ELR (cell line): ENCODE data around the gene PIGS.
A peak's percentile ranks its signal among the peaks of the same experiment; 100 is the strongest.
"Not testable (repeated sequence)": the region's sequence is repeated elsewhere in the genome, so short reads cannot be mapped to it uniquely, and the experiment has no call there.

Experiments
- DNase-seq: peaks from one replicate; pipeline ENCODE4 v3.0.0-alpha.2; 2015; ENCODE audit warnings: low read depth

PIGS gene

DNA sequence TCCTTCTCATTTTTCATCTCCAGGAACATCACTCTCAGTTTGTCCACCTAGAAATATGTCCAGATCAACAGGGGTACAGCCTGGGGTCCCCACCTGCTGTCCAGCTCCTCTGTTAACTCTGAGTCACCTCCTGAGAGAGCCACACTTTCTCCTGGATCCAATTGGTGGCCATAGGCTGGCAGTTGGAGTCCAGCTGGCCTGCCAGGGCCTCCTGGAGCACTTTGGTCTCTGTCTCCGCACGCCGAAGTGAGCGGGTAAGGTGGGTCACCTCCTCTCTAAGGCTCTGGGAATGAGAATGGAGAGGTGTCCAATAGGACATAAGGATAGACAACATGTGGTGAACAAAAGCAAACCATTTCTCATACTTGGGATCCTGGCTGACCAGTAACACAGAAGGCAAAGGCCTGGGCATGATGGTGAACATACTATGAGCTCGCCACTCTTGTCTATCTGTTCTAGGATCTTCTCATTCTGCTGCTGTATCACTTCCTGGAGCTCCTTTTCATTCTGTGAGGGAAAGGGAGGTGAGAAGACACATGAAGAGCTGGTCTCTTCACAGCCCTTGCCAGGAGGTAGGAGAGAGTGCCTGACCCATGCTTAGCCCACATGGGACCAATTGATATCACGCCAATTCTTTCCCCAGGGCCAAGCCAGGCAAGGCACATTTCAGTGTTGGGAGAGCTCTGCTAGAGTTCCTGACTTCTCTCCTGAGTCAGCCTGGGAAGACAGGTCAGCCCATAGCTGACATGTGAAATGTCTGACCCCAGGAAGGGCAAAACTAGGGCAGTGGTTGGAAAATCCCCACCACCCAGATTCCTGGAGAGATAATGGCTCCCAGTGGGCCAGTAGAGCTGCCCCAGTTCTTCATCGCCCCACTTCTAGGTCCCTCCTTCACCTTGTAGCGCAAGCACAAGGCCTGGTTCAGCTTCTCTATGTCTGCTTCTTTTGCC is 7.2 kb upstream of the PIGS start:
- DNase-seq = no peak

DNA sequence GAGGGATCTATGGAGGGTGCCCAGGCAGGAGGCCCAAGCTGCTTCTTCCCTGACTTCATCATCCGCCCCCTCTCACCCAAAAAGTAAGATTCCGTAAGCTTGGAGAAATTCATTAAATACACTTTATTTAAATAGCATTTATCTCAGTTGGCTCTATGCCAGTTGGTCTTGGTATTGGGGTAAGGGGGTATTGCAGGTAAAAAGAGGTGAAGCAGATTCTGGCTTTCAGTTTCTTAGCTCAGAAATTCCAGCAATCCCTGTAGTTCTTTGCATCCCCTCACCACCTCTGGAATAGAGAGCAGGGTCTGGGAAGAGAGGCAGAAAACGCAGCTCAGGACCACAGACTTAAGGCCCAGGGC is 6.1 kb upstream of the PIGS start:
- DNase-seq = no peak

DNA sequence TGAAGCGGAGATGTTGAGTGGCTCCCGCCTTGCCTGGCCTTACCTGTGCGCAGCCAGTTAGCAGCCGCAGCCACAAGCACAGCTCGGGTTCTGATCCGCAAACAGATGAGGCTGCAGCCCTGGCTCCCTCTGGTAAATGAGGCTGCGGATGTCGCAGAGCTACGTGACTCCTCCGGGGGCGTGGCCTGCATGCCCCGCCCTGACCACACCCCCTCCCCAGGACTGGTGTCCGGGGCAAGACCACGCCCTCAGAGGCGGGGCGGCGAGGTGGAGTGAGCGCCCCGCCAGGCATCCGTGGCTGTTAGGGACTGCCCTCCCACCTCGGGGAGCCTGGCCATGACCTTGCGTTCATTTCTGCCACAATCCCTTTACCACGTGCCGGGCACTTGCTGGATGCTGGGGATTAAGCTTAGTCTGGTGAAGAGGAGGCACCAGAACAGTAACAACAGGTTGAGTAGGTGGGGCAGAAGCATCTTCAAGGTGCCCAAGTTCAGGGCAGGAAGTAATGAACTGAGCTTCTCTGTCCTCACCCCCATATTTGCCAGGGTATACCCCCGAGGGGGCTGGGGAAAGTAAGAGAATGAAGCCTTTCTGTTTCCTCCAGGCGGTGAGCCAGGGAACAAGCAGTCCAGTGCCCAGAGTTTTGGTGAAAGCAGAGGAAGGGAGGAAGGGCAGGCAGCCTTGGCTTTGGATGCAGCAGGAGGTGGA is 5.6 kb upstream of the PIGS start, which contains the start of gene ALDOC:
Gene ALDOC, minus strand, starts transcription at position 138 of the 708 bp plus-strand sequence. CDS start 1,363 bp downstream, outside the sequence.
- peak; percentile 94 for DNase-seq

DNA sequence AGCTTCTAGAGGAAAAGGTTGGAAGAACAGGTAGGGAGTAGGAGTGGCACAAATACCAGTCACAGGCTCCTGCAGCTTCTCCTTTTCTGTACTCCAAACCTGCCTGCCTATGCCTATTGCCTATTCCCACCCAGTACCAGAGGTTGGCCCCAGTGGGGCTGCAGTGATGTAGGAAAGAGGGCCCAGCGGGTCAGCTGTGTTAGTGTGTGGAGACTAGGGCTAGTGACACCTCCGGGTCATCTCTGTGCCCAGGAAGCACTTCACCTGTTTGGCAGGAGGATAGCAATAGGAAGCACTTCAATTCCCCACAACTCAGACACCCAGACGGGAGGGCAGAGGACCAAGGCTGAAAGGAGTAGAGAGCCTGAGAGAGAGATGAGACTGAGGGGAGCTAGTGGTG is 4.7 kb upstream of the PIGS start:
- DNase-seq = not testable (repeated sequence)

DNA sequence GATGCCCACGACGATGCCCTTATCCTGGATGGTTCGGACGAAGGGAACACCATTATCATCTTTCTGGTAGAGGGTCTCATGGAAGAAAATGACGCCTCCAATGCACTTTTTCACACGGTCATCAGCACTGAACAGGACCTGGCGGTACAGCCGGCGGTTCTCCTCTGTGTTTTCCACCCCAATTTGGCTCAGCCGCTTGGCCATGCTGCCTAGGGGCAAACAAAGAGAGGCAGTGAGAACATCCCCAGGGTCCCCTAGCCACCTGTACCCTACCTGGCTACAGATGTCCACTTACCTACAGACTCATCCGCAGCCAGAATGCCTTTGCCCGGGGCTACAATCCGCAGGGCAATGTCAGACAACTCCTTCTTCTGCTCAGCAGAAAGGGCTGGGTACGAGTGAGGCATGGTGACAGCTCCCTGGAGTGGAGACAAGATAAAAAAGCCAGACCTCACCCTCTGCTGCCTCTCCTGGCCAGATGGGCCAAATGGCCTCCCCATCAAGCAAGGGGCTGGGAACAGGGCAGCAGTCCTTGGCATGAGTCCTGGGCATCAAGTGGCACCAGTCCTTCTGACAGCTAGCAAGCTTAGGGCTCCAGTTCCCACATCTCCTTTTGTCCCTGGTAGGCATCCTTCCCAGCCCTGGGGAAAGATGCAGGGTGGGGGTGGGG is 3.9 kb upstream of the PIGS start:
- no peak for DNase-seq

DNA sequence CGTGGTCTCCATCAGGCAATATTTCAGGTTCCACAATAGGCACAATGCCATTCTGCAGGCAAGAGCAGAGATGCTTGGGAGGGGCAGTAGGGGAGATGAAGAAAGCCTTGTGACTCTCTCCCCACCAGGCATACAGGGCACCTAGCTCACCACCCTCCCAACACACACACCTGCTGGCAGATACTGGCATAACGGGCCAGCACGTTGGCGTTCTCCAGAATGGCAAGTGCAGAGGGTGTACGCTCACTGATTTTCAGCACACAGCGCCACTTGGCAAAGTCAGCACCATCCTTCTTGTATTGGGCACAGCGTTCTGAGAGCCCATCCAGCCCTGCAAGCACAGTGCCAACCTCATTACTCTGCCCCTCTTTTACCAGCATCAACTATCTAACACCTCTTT is 3.2 kb upstream of the PIGS start:
- DNase-seq = no peak

DNA sequence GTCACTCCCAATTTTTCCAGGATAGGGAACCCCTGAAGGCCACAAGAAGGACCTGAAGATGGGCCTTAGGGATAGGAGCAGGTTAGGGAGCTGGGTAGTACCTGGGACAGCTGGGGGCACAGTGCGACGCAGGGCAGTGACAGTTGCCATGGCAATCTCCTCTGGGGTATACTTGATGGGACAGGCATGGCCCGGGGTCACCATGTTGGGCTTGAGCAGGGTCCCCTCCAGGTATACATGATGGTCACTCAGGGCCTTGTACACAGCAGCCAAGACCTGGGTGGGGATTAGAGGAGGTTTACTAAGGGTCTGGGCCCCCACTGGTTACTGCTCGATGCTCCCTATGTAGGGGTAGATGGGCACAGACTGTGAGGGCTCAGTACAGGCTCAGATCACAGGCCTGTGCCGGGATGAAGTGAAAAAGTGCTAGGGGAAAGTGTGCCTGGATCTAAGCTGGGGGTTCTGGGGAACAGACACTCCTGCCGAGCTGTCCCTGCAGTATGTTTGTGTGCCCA is 2.7 kb upstream of the PIGS start:
- no peak for DNase-seq

DNA sequence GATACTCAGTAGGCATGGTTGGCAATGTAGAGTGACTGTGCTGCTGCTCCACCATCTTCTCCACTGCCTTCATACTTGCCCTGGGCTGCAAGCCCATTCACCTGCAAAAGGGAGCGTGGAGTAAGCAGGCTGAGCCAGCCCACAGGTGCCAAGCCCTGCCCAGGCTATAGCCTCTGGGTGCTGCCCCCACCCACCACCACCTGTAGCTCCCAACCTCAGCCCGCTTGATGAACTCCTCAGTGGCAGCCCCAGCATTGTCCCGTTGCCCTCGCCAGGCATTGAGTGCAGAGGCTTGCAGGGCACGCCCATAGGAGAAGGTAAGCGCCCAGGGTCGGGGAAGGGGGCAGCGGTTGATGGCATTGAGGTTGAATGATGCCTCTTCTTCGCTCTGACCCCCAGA is 2.2 kb upstream of the PIGS start:
- no peak for DNase-seq

DNA sequence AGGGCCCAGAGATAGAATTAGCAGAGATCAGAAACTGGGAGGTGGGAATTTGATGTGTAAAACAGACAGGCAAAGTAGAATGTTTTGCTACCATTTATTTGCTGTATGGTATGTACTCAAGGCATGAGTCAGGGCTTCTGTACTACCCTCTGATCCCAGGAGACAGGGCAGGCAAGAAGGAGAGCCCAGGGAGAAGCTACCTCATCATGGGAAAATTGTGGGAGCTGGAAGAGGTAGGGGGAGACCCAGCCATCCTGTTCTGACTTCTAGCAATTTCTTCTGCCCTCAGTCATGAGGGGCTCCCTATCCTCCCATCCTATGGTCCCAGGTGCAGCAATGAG is 1.7 kb upstream of the PIGS start:
- no peak for DNase-seq

DNA sequence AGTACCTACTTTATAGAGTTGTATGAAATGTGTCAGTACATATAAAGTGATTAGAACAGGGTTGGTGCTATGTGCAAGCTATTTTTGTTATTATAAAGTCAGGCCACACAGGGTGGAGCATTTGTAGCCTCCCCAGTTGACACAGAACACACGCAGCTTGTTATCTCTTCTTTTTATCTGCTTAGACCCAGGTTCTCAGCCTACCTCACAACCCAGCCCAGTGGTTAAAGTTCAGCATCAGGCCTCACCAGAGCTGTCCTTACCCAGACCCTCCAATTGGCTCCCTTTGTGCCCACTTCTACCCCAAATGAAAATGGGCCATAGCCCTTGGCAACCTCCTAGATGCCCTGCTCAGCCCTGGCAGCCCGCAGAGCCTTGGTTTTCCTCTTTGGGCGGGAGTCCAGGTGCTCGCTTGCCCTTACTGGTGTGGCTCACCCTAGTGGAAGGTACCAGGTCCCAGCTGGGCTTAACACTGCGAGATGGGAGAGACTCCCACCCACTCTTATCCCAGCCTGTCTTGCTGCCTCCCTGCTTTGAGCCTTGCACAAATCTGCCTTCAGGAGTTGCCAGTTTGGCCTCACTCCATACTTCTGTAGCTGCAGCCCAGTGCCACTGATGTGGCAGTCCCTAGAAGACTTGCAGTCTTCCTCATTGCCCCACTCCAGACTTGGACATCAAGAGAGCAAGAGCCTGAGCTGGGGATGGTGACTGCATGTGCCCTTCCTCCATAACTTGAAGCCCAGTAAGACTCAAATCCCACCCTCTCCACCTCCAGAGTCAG is 1.1 kb upstream of the PIGS start:
- DNase-seq = no peak

DNA sequence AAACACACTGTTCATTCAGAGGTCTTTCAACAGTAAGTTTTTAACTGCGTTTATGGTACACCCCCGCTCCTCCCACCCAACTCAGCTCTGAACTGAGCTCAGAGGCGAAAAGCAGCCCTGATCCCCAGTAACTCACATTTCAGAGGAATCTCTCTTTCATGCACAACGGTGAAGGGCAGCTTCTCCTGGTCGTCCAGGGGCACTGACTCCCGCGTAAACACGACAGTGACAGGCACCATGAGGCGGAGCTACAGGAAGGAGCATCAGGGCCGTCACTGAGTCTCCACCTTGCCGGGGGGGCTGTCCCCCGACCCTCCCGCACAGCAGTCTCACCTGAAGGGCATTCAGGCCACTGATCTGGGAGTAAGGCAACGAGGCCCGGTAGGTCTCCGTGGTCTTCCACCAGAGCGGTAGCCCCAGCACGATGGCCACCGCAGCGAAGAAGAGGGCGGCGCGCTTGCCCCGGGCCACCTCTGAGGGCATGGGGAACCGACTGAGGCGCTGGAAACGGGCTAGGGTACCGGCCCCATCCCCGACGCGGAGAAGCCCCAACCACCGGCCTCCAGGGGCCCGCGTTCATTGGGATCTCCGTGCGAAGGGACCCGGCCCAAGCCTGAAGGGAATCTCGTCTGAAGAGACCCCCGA is 486 bp downstream of the PIGS start:
- peak; percentile 52 for DNase-seq

DNA sequence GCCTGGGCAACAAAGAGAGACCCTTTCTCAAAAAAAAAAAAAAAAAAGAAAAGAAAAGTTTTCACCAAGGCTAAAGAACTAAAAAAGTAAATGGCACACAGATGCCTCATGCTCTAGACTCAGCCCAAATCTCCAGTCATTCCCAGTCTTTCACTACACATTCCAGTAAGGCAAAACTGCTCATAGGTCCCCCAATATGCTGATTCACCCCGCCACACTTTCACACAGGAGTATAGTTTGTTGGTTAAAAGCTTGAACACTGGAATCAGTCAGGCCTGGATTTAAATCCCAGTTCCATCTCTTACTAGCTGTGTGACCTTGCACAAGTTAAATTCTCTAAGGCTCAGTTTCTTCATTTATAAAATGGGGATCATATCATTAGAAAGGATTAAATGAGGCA is 1.9 kb downstream of the PIGS start:
- no peak for DNase-seq

DNA sequence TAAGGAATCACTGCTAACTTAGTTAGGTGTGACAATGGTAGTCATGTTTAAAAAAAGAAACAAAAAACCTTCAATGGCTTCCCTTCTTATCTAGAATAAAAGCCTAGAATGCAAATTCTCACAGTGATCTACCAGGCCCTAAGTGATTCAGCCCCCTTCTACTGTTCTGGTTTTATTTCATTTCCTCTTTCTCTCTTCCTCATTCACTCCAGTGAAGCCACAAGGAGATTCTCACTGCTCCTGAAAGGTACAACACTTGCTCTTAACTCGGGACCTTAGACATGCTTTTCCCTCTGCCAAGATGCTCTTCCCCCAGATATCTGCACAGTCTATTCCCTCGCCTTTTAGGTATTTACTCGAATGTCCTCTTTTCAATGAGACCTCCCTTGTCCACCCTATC is 3.7 kb downstream of the PIGS start:
- no peak for DNase-seq

DNA sequence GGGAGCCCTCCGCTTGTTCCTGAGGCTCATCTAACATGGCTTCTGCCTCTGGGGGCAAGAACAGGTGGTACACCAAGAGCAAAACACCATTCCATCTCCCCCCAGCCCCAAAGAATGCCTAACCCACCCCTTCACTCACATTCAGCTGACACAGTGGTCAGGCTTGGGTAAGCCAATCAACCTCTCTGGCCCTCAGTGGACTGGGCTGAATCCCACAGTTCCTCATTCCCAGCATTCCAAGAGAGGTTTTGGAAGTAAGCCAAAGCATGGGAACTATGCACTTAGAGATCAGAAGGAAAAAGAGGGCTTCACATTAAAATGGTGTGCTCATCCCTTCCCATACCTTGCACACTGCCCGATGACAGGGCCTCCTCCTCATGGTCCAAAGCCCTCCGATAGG is 7.8 kb downstream of the PIGS start:
- DNase-seq = peak; percentile 57

DNA sequence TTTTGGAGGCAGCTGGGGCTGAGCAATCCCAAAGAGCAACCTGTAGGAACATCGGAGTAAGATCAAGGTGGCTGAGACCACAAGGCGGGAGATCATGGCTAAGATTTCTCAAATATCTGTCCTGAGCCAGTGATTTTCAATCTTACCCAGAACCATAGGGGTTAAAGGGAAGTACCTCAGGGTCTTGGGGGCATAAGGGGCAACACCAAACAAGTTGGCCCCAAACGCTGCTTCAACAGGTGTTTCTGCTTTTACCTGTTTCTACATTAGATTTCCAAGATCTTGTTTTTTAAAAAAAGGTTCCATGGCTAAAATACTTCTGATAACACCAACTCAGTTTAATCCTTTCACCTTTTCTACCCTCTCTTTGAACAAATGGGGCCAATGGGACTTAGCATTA is 16.3 kb downstream of the PIGS start:
- no peak for DNase-seq

DNA sequence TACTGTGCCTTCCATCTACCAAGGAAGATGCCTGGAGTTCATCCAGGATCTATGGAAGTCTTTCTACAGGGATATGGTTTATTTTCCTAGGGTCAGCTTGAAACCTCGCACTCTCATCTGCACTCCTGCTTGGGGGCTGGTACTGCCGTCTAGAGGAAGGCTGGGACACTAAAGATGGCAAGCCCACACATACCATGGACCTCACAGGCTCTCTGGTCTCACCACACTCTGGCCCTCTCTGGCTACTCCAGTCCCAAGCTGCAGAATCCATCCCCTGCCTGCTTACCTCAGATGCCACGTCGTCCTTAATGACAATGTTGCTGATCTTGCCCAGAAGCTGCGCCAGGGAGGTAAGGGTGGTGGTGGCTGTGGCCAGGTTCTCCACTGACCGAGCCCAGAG is 16.8 kb downstream of the PIGS start:
- DNase-seq = peak; percentile 33

DNA sequence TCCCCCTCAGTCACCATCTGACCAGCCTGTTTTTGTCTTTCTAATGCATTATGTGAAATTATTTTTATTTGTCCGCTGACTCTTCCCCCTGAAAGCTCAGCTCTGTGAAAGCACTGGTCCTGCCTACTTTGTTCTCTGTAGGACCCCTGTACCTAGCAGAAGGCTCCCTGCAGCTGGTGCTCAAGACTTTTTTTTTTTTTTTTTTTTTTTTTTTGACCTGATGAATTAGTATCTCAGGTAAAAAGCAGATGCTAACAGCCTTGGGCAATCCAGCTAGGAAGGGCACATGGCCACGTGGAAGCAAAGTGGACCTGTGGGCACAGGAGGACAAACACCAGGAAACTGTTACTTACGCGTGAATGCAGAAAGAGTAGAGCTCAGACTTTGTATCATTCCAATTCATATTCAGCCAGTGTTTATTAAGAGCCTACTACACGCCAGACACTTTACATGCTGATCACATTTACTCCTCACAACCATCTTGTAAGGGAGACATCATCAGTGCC is 18.3 kb downstream of the PIGS start:
- no peak for DNase-seq

DNA sequence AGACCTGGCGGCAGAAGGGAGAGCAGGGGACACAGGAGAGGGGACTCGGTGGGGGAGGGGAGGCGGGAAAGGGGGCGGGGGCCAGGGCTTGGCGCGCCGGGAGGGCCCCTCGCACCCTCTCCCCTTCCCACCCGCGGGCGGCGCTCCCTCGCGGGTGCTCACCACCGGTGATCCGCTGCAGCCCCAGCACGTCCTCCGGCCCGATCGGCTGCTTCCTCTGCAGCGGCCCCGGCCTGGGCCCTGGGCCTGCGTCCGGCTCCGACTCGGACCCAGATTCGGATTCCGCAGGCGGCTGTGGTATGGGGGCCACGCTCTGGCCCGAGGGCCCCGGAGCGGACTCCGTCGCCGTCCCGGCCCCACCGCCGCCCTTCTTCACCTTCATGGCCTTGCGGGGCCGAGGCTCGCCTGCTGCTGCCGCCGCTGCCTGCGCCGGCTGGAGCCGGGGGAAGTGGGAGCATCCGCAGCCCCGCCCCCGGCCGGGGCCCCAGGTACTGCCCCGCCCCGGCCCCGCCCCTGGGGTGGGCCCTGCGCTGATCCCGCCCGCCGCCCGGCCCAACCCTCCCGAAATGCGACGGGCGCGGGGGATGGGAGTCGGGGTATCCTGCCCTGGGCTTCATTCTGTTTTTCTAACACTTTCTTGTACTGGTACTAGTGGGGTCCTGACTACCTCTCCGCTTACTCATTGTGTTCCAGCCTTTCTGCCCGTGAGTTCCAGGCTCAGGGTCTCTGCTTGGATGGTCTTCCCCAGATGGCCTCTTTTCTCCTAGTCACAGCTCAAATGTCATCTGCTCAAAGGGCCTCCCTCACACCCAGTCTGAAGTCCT is 18.9 kb downstream of the PIGS start, which contains the start of gene UNC119:
Gene UNC119, minus strand, starts transcription at position 449 of the 824 bp plus-strand sequence. Its CDS starts 67 bp downstream, at position 382.
- DNase-seq = peak; percentile 79

DNA sequence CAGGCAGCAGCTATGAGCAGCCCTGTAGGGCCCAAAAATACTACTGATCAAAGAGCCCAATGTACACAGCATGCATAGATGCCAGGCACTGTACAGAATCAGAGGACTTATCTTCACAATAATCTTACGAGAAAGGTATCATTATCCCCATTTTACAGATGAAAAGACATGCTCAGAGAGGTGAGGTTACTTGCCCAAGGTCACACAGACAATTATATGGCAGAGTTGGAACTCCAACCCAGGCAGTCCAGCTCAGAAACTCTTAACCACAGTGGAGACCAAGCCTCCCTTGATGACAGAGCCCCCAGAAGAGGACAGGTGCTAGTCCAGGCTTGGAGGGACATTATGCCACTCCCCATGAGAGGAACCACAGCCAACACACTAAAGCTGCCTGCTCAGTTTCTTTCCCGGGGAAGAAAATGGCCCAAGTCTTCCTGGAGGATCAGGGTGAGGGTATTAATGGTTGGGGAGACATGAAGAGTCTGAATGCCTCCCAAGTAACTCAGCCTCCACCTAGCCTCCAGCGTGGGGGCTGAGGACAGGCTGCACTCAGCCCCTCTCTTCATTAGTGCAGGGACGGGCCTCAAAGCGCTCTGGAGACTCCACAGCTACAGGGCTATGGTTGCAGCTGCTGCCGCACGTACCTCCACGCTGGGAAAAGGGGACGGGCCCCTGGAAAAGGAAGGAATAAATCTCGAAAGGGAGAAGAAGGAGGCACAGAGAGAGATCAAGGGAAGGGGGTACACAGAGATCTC is 19.7 kb downstream of the PIGS start:
- DNase-seq = peak; percentile 35
